Heart right ventricle (tissue), 16 donors: ENCODE measurements around the gene P2RY8. TPM values are rescaled to one million over a fixed set of nuclear protein-coding genes. Genes with fewer than 3 reads are reported as not detected.

Experiments
- ATAC-seq, 8 donors: fragments of 200-7000 bp; cut with Tn5 transposase; one replicate each; pipeline ENCODE4 v1.9.1; 2020; ENCODE audit warnings: mild to moderate bottlenecking in 8 of 8, moderate library complexity in 8 of 8, moderate number of reproducible peaks in 1 of 8
- DNase-seq, 2 donors: peaks; one replicate each; pipeline ENCODE4 v3.0.0-alpha.2; 2020
- H3K27ac ChIP-seq, 10 donors: fragments of 200-600 bp; sonication (generic) in 2 of 10; one replicate each; pipeline versions ENCODE4 v1.5.0 to v1.8.0; 2020 to 2022; ENCODE audit warnings: mild to moderate bottlenecking in 3 of 10
- H3K27me3 ChIP-seq, 7 donors: fragments of 200-600 bp; one replicate each; pipeline ENCODE4 v1.8.0; 2021 to 2022; ENCODE audit warnings: mild to moderate bottlenecking in 2 of 7
- H3K36me3 ChIP-seq, 9 donors: fragments of 200-600 bp; sonication (generic) in 1 of 9; one replicate each; pipeline versions ENCODE4 v1.5.0 to v1.8.0; 2020 to 2022; ENCODE audit warnings: mild to moderate bottlenecking in 2 of 9
- H3K4me1 ChIP-seq, 9 donors: fragments of 200-600 bp; sonication (generic) in 1 of 9; one replicate each; pipeline versions ENCODE4 v1.5.0 to v1.8.0; 2020 to 2022; ENCODE audit warnings: mild to moderate bottlenecking in 4 of 9
- H3K4me3 ChIP-seq, 10 donors: fragments of 200-600 bp; sonication (generic) in 2 of 10; one replicate each; pipeline versions ENCODE4 v1.5.0 to v1.8.0; 2020 to 2022; ENCODE audit warnings: mild to moderate bottlenecking in 7 of 10, moderate library complexity in 2 of 10
- H3K9me3 ChIP-seq, 11 donors: fragments of 200-600 bp in 10 of 11; sonication (generic) in 2 of 11; one replicate each; pipeline versions ENCODE4 v1.5.0 to v1.8.0; 2013 to 2022; ENCODE audit warnings: mild to moderate bottlenecking in 2 of 11, control low read depth in 1 of 11, moderate library complexity in 1 of 11
- WGBS, 2 donors: extraction: QIAGEN DNeasy Blood & Tissue Kit; methylation state at CpG; one replicate each; pipeline ENCODE4 v1.1.7; 2013; ENCODE audit warnings: inconsistent platforms in 1 of 2; 5-methylcytosine and 5-hydroxymethylcytosine counted together
- intact Hi-C, 10 donors: fragments of 100-400 bp; cut with DNase I; formaldehyde crosslinking; loops; one replicate each; pipeline versions ENCODE4 v1.11.1 to v1.14.2; 2022
- polyA plus RNA-seq, 2 donors: library from polyadenylated mRNA; stranded (reverse); fragments of 200-250 nt; gene quantifications; one replicate each; pipeline ENCODE4 v1.2.3, GENCODE V29; 2013
- total RNA-seq, 10 donors: library from RNA; stranded (reverse); fragmentation: NEBNext Ultra II Directional in 3 of 10; extraction: Animal tissue kit (Norgen Biotek cat#: 25700) in 3 of 10; gene quantifications; one replicate each; pipeline versions ENCODE4 v1.2.1 to v1.2.4, GENCODE V29; 2021 to 2023
- TF ChIP-seq, protein P1 (sequence below), 9 donors: fragments of 200-600 bp; sonication (generic) in 2 of 9; IDR thresholded peaks; one replicate each; pipeline versions ENCODE4 v1.5.0 to v1.8.0; 2021 to 2022; ENCODE audit warnings: antibody characterized with exemption in 9 of 9, mild to moderate bottlenecking in 5 of 9, moderate library complexity in 1 of 9
- donor health status: Arrhythmogenic right ventricular cardiomyopathy.
- donor health status: ischemic (EF 13 %, LVEDD 7.1; RV severe dilation, severe dysfunction).
- donor health status: healthy with polysubstance abuse.
- donor health status: DM: no; HTN: yes; CAD: no.
- donor health status: DM: no; HTN: no; CAD: no.
- donor health status: ischemic (EF 25% LVEDD 6.9; RV normal size, moderate dysfunction).
- donor health status: ischemic (EF 25% LVEDD 5.7; RV mildly dilated, moderate dysfunction).
- donor health status: healthy.
- donor health status: DM: yes; HTN: yes; CAD: no.
- donor health status: Ischemic cardiomyopathy.
- donor health status: ischemic (EF 35%, LVEDD 5.7; RV mildly dilated, moderate dysfunction).
- donor health status: nonischemic (EF 11% LVEDD 7.7; RV severe dilation, severe dysfunction).
- donor health status: DM: yes; HTN: yes; CAD: no.
- donor health status: PGD.
- donor health status: ischemic (EF 29% LVEDD 5.4; RV normal size, mild dysfunction).
- donor health status: nonischemic (EF 23%, LVEDD 6.1; RV moderate dilation, normal function).

Gene P2RY8
- total and polyA plus RNA-seq, 12 donors, result 1.0 to 6.7 (median 4.0) TPM

DNA sequence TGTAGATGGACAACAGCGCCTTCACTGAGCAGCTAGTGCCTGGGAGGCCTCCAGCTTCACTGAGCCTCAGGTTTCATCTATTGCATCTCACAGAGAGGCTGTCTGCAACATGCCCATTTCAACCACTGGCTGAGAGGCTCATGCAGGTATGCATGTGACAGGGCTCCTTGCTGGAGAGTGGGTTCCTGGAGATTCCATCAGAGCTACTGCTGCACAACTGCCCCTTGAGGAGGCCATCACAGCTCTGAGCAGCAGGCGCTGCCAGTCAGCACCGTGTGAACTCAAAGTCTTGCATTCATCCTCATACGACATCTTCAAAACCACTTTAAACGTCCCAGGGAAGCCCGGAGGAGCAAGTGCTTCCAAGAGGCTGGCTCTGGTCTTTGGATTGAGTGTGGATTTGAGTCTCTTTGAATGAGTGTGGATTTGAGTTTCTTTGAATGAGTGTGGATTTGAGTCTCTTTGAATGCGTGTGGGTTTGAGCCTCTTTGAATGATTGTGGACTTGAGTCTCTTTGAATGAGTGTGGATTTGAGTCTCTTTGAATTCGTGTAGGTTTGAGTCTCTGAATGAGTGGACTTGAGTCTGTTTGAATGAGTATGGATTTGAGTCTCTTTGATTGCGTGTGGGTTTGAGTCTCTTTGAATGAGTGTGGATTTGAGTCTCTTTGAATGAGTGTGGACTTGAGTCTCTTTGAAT lies 8.7 kb downstream of the P2RY8 start:
- 76 to 80% methylated on average over 9 of the region's 9 CpGs for WGBS, 2 donors
- Histone ChIP-seq H3K4me1 (peaks cover 0 to 3% (median 0%) of the 10 kb centered on the region in 9 donors), H3K36me3 (no peaks in the 10 kb centered on the region), H3K4me3 (no peak overlapping the region), H3K9me3 (no peaks in the 10 kb centered on the region), H3K27me3 (peaks cover 0 to 7% (median 0%) of the 10 kb centered on the region in 7 donors), H3K27ac (no peak overlapping the region)
- ATAC-seq, result no peak
- no peak for DNase-seq
- TF ChIP-seq, protein P1, sequence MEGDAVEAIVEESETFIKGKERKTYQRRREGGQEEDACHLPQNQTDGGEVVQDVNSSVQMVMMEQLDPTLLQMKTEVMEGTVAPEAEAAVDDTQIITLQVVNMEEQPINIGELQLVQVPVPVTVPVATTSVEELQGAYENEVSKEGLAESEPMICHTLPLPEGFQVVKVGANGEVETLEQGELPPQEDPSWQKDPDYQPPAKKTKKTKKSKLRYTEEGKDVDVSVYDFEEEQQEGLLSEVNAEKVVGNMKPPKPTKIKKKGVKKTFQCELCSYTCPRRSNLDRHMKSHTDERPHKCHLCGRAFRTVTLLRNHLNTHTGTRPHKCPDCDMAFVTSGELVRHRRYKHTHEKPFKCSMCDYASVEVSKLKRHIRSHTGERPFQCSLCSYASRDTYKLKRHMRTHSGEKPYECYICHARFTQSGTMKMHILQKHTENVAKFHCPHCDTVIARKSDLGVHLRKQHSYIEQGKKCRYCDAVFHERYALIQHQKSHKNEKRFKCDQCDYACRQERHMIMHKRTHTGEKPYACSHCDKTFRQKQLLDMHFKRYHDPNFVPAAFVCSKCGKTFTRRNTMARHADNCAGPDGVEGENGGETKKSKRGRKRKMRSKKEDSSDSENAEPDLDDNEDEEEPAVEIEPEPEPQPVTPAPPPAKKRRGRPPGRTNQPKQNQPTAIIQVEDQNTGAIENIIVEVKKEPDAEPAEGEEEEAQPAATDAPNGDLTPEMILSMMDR (IDR thresholded peaks at IDR 0.05), result no peak
- intact Hi-C loops, result no loop called here

DNA sequence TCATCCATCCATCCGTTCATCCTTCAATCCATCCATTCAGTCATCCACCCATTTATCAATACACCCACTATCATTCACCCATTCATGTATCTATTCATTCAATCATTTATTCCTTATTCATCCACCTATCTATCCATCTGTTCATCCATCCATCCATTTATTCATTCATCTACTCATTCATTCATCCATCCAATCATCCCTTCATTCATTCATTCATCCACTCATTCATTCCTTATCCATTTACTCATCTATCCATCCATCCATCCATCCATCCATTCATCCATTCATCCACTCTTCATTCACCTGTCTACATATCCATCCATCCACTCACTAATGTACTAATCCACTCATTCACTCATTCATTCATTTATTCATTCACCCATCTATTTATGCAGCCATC lies 9.5 kb downstream of the P2RY8 start:
- H3K4me1 ChIP-seq, result peaks cover 0 to 6% (median 0%) of the 10 kb centered on the region in 9 donors
- H3K9me3 ChIP-seq, result no peaks in the 10 kb centered on the region
- intact Hi-C loops, result no loop called here
- WGBS, 2 donors, result 79 to 88% methylated on average over 1 of the region's 1 CpG
- no peaks in the 10 kb centered on the region for H3K36me3 ChIP-seq
- peaks cover 0 to 7% (median 0%) of the 10 kb centered on the region in 7 donors for H3K27me3 ChIP-seq
- DNase-seq (no peak), ATAC-seq (no peak)
- H3K4me3 ChIP-seq, result no peak overlapping the region
- TF ChIP-seq, protein P1 (IDR thresholded peaks at IDR 0.05), result no peak
- H3K27ac ChIP-seq, result no peak overlapping the region

DNA sequence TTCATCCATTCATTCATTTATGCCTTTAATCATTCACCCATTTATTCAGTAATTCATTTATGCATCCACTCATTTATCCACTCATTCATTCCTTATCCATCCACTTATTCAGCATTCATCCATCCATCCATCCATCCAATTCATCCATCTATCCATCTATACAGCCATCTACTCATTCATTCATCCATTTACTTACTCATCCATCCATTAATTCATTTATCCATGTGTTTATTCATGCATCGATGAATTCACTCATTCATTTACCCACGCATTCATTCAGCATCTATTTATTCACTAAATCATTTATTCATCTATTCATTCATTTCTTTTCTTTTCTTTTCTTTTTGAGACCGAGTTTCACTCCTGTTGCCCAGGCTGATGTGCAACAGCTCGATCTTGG lies 10.4 kb downstream of the P2RY8 start:
- DNase-seq (no peak), ATAC-seq (no peak)
- Histone ChIP-seq H3K36me3 (no peaks in the 10 kb centered on the region), H3K4me3 (no peak overlapping the region), H3K9me3 (no peaks in the 10 kb centered on the region), H3K27ac (no peak overlapping the region), H3K27me3 (peaks cover 0 to 7% (median 0%) of the 10 kb centered on the region in 7 donors), H3K4me1 (peaks cover 0 to 10% (median 0%) of the 10 kb centered on the region in 9 donors)
- whole genome bisulfite sequencing, 2 donors, result 90 to 91% methylated on average over 4 of the region's 4 CpGs
- intact Hi-C loops, result no loop called here
- TF ChIP-seq, protein P1 (IDR thresholded peaks at IDR 0.05), result no peak

DNA sequence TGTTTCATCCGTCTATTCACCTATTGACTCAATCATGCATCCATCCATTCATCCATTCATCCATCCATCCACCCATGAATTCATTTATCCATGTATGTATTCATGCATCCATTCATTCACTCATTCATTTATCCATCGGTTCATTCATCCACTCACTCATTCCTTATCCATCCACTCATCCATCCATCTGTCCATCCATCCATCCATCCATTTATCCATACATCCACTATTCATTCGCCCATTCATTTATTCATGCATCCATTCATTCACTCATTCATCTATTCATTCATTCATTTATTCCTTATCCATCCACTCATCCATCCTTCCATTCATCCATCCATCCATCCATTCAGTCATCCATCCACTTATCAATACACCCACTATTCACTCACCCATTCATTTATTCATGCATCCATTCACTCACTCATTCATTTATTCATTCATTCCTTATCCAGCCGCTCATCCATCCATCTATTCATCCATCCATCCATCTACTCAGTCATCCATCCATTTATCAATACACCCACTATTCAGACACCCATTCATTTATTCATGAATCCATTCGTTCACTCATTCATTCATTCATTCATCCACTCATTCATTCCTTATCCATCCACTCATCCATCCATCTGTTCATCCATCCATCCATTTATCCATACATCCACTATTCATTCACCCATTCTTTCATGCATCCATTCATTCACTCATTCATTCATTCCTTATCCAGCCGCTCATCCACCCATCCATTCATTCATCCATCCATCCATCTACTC lies 11.2 kb downstream of the P2RY8 start:
- no peak overlapping the region for H3K27ac ChIP-seq
- intact Hi-C loops, result no loop called here
- H3K4me1 ChIP-seq, result peaks cover 0 to 16% (median 0%) of the 10 kb centered on the region in 9 donors
- no peaks in the 10 kb centered on the region for H3K9me3 ChIP-seq
- no peak for ATAC-seq
- H3K36me3 ChIP-seq, result no peaks in the 10 kb centered on the region
- no peak for DNase-seq
- TF ChIP-seq, protein P1 (IDR thresholded peaks at IDR 0.05), result no peak
- no peak overlapping the region for H3K4me3 ChIP-seq
- 85 to 88% methylated on average over 6 of the region's 6 CpGs for WGBS, 2 donors
- H3K27me3 ChIP-seq, result peaks cover 0 to 7% (median 0%) of the 10 kb centered on the region in 7 donors
